Measurements from ENCODE around the gene KANSL1.
"Not testable (repeated sequence)": the region's sequence is repeated elsewhere in the genome, so short reads cannot be mapped to it uniquely, and the experiment has no call there.

The KANSL1 gene

GRCh38 chr17:46030752-46031151 lies 162.5 kb downstream of the KANSL1 start:
- no peak for DNase-seq

- no peak for DNase-seq
Measured at GRCh38 chr17:46029627-46030026, 163.6 kb downstream of the KANSL1 start.

GRCh38 chr17:46028981-46029565 lies 164.2 kb downstream of the KANSL1 start:
- no peak for DNase-seq

DNA sequence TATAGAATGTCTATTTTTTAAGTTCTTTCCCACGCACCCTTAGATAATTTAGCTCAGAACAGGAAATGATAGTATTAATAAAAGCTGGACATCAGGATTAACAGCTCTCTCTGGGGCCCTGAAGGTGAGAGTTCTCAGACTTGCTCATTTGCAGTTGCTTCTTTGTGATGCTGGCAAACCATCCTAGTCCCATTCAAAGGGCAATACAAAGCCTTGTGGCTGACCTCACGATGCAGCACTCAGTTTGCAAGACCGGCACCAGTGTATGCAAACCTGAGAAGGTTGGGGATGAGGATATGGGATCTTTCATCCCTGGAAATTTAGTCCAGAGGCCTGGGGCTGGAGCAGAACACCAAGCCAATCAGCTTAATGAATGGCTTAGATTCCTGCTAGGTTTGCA lies 164.9 kb downstream of the KANSL1 start:
- no peak for DNase-seq

DNA sequence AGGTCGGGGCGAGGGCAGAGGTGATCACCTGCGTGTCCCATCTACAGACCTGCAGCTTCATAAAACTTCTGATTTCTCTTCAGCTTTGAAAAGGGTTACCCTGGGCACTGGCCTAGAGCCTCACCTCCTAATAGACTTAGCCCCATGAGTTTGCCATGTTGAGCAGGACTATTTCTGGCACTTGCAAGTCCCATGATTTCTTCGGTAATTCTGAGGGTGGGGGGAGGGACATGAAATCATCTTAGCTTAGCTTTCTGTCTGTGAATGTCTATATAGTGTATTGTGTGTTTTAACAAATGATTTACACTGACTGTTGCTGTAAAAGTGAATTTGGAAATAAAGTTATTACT lies 165.3 kb downstream of the KANSL1 start:
- no peak for DNase-seq

DNA sequence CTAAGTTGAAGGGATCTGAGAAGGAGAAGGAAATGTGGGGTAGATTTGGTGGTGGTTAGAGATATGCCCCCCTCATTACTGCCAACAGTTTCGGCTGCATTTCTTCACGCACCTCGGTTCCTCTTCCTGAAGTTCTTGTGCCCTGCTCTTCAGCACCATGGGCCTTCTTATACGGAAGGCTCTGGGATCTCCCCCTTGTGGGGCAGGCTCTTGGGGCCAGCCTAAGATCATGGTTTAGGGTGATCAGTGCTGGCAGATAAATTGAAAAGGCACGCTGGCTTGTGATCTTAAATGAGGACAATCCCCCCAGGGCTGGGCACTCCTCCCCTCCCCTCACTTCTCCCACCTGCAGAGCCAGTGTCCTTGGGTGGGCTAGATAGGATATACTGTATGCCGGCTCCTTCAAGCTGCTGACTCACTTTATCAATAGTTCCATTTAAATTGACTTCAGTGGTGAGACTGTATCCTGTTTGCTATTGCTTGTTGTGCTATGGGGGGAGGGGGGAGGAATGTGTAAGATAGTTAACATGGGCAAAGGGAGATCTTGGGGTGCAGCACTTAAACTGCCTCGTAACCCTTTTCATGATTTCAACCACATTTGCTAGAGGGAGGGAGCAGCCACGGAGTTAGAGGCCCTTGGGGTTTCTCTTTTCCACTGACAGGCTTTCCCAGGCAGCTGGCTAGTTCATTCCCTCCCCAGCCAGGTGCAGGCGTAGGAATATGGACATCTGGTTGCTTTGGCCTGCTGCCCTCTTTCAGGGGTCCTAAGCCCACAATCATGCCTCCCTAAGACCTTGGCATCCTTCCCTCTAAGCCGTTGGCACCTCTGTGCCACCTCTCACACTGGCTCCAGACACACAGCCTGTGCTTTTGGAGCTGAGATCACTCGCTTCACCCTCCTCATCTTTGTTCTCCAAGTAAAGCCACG lies 165.9 kb downstream of the KANSL1 start:
- no peak for DNase-seq

DNA sequence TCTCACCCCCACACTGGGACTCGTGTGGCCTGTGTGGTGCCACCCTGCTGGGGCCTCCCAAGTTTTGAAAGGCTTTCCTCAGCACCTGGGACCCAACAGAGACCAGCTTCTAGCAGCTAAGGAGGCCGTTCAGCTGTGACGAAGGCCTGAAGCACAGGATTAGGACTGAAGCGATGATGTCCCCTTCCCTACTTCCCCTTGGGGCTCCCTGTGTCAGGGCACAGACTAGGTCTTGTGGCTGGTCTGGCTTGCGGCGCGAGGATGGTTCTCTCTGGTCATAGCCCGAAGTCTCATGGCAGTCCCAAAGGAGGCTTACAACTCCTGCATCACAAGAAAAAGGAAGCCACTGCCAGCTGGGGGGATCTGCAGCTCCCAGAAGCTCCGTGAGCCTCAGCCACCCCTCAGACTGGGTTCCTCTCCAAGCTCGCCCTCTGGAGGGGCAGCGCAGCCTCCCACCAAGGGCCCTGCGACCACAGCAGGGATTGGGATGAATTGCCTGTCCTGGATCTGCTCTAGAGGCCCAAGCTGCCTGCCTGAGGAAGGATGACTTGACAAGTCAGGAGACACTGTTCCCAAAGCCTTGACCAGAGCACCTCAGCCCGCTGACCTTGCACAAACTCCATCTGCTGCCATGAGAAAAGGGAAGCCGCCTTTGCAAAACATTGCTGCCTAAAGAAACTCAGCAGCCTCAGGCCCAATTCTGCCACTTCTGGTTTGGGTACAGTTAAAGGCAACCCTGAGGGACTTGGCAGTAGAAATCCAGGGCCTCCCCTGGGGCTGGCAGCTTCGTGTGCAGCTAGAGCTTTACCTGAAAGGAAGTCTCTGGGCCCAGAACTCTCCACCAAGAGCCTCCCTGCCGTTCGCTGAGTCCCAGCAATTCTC lies 166.8 kb downstream of the KANSL1 start:
- DNase-seq: no peak

DNA sequence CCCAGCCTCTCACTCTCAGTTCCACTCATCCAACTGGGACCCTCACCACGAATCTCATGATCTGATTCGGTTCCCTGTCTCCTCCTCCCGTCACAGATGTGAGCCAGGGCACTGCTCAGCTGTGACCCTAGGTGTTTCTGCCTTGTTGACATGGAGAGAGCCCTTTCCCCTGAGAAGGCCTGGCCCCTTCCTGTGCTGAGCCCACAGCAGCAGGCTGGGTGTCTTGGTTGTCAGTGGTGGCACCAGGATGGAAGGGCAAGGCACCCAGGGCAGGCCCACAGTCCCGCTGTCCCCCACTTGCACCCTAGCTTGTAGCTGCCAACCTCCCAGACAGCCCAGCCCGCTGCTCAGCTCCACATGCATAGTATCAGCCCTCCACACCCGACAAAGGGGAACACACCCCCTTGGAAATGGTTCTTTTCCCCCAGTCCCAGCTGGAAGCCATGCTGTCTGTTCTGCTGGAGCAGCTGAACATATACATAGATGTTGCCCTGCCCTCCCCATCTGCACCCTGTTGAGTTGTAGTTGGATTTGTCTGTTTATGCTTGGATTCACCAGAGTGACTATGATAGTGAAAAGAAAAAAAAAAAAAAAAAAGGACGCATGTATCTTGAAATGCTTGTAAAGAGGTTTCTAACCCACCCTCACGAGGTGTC lies 167.6 kb downstream of the KANSL1 start:
- DNase-seq: no peak

DNA sequence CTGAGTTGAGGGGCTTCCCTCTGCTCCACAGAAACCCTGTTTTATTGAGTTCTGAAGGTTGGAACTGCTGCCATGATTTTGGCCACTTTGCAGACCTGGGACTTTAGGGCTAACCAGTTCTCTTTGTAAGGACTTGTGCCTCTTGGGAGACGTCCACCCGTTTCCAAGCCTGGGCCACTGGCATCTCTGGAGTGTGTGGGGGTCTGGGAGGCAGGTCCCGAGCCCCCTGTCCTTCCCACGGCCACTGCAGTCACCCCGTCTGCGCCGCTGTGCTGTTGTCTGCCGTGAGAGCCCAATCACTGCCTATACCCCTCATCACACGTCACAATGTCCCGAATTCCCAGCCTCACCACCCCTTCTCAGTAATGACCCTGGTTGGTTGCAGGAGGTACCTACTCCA lies 168.2 kb downstream of the KANSL1 start:
- DNase-seq: no peak

GRCh38 chr17:46024590-46024989 lies 168.6 kb downstream of the KANSL1 start:
- DNase-seq: no peak

DNA sequence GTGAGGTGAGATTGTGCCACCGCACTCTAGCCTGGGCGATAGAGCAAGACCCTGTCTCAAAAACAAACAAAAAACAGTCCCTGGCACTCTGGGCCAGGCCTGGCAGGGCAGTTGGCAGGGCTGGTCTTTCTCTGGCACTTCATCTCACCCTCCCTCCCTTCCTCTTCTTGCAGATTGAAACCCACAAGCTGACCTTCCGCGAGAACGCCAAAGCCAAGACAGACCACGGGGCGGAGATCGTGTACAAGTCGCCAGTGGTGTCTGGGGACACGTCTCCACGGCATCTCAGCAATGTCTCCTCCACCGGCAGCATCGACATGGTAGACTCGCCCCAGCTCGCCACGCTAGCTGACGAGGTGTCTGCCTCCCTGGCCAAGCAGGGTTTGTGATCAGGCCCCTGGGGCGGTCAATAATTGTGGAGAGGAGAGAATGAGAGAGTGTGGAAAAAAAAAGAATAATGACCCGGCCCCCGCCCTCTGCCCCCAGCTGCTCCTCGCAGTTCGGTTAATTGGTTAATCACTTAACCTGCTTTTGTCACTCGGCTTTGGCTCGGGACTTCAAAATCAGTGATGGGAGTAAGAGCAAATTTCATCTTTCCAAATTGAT lies 169.3 kb downstream of the KANSL1 start:
- no peak for DNase-seq

DNA sequence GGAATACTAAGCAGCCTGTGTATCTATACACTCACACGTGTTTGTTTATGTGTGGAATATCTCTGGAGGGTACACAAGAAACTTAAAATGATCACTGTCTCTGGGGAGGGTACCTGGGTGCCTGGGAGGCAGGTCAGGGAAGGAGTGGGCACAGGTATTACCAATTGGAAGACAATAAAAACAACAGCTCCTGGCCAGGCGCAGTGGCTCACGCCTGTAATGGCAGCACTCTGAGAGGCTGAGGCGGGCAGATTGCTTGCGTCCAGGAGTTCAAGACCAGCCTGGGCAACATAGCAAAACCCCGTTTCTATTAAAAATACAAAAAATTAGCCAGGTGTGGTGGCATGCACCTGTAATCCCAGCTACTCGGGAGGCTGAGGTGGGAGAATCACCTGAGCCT lies 169.9 kb downstream of the KANSL1 start:
- DNase-seq: not testable (repeated sequence)

DNA sequence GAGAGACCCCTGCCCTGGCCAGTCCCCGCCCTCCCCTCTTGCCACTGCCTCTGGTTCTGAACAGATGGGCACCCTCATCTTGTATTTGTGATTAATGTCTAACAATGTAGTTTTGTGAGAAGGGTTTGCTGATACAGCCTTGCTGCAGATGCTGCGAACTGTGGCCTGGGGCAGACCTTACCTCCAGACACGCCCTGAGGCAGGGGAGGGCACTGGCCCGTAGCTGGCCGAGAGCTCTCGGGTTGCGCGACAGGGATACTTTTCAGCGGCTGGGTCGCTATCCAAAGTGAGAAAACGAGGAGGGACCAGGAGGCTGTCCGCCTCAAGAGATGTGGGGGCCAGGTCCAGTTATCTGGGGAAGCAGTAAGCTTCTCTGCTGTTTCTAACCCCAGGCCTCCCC lies 172.2 kb downstream of the KANSL1 start:
- DNase-seq: no peak

GRCh38 chr17:46020023-46020761 lies 173.0 kb downstream of the KANSL1 start:
- DNase-seq: no peak

DNA sequence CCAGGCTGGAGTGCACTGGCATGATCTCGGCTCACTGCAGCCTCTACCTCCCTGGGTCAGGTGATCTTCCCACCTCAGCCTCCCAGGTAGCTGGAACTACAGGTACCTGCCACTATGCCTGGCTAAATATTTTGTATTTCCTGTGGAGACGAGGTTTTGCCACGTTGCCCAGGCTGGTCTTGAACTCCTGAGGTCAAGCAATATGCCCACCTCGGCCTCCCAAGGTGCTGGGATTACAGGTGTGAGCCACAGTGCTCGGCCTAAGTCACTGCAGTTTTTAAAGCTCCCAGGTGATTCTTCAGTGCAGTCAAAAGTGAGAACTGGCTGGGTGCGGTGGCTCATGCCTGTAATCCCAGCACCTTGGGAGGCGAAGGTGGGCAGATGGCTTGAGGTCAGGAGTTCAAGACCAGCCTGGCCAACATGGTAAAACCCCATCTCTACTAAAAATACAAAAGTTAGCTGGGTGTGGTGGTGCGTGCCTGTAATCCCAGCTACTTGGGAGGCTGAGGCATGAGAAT lies 173.8 kb downstream of the KANSL1 start:
- DNase-seq: not testable (repeated sequence)

- DNase-seq: no peak
Measured at GRCh38 chr17:46013502-46014165, 179.6 kb downstream of the KANSL1 start.

DNA sequence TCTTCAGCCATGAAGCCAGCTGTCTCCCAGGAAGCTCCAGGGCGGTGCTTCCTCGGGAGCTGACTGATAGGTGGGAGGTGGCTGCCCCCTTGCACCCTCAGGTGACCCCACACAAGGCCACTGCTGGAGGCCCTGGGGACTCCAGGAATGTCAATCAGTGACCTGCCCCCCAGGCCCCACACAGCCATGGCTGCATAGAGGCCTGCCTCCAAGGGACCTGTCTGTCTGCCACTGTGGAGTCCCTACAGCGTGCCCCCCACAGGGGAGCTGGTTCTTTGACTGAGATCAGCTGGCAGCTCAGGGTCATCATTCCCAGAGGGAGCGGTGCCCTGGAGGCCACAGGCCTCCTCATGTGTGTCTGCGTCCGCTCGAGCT lies 180.1 kb downstream of the KANSL1 start:
- DNase-seq: no peak

- DNase-seq: no peak
Measured at GRCh38 chr17:46012506-46013079, 180.6 kb downstream of the KANSL1 start.

DNA sequence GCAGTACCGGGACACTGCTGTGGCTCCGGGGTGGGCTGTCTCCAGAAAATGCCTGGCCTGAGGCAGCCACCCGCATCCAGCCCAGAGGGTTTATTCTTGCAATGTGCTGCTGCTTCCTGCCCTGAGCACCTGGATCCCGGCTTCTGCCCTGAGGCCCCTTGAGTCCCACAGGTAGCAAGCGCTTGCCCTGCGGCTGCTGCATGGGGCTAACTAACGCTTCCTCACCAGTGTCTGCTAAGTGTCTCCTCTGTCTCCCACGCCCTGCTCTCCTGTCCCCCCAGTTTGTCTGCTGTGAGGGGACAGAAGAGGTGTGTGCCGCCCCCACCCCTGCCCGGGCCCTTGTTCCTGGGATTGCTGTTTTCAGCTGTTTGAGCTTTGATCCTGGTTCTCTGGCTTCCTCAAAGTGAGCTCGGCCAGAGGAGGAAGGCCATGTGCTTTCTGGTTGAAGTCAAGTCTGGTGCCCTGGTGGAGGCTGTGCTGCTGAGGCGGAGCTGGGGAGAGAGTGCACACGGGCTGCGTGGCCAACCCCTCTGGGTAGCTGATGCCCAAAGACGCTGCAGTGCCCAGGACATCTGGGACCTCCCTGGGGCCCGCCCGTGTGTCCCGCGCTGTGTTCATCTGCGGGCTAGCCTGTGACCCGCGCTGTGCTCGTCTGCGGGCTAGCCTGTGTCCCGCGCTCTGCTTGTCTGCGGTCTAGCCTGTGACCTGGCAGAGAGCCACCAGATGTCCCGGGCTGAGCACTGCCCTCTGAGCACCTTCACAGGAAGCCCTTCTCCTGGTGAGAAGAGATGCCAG lies 181.3 kb downstream of the KANSL1 start:
- DNase-seq: no peak

All from GDM1 (cell line).